Fibroblast of the aortic adventitia (primary cell): ENCODE measurements around the gene CABLES1. TPM values are rescaled to one million over a fixed set of nuclear protein-coding genes. Genes with fewer than 3 reads are reported as not detected.
"Not testable (repeated sequence)": the region's sequence is repeated elsewhere in the genome, so short reads cannot be mapped to it uniquely, and the experiment has no call there.

Experiments used
- DNase-seq: peaks from one replicate; pipeline ENCODE4 v3.0.0-alpha.2; 2010; ENCODE audit warnings: low read depth
- H3K4me3 ChIP-seq: 2 replicates; pipeline ENCODE4 v1.5.1; 2011; ENCODE audit warnings: low read depth, mild to moderate bottlenecking, control low read depth, low read length, moderate library complexity
- total RNA-seq: library from RNA; depleted of rRNA; stranded (reverse); fragments of >200 nt; gene quantifications from 2 replicates; pipeline ENCODE4 v1.2.3, GENCODE V29; 2012; ENCODE audit warnings: low replicate concordance
- TF ChIP-seq, protein P1 (sequence below): IDR thresholded peaks from 2 replicates; pipeline ENCODE4 v1.5.1; 2011; ENCODE audit warnings: mild to moderate bottlenecking, low read length, control low read depth, inconsistent platforms; ENCODE audit not compliant: insufficient read depth

CABLES1 gene
- total RNA-seq, 1 donor = 7.4 TPM

DNA sequence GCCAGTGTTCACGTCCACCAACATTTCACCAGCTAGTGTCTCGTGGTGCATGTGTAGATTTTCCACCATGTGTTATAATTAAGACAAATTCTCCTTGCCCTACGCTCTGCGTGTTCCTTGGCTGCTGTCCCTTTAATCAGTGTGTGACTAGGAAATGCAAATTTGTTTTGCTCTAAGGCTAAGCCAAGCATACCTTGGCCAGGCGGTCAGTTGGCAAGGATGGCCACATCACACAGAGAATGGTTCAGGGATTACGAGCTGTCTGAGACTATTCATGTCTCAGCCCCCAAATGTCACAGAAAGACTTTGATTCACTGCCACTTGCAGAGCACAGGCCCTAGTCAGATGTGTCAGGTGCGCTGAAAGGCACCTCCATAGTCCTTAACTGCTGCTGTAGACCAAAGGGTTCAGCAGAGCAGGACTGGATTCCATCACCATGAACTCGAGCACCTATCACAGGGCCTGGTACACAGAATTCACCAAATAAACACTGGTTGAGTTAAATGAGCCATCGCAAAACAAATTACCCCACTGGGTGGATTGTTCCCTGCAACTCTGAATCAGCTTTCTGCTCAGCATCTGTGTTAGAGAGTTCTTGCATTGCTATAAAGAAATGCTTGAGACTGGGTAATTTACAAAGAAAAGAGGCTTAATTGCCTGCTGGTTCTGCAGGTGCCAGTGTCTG is 128.4 kb downstream of the CABLES1 start:
- TF ChIP-seq, protein P1, sequence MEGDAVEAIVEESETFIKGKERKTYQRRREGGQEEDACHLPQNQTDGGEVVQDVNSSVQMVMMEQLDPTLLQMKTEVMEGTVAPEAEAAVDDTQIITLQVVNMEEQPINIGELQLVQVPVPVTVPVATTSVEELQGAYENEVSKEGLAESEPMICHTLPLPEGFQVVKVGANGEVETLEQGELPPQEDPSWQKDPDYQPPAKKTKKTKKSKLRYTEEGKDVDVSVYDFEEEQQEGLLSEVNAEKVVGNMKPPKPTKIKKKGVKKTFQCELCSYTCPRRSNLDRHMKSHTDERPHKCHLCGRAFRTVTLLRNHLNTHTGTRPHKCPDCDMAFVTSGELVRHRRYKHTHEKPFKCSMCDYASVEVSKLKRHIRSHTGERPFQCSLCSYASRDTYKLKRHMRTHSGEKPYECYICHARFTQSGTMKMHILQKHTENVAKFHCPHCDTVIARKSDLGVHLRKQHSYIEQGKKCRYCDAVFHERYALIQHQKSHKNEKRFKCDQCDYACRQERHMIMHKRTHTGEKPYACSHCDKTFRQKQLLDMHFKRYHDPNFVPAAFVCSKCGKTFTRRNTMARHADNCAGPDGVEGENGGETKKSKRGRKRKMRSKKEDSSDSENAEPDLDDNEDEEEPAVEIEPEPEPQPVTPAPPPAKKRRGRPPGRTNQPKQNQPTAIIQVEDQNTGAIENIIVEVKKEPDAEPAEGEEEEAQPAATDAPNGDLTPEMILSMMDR = no peak
- DNase-seq = no peak
- no peak overlapping the region for H3K4me3 ChIP-seq

DNA sequence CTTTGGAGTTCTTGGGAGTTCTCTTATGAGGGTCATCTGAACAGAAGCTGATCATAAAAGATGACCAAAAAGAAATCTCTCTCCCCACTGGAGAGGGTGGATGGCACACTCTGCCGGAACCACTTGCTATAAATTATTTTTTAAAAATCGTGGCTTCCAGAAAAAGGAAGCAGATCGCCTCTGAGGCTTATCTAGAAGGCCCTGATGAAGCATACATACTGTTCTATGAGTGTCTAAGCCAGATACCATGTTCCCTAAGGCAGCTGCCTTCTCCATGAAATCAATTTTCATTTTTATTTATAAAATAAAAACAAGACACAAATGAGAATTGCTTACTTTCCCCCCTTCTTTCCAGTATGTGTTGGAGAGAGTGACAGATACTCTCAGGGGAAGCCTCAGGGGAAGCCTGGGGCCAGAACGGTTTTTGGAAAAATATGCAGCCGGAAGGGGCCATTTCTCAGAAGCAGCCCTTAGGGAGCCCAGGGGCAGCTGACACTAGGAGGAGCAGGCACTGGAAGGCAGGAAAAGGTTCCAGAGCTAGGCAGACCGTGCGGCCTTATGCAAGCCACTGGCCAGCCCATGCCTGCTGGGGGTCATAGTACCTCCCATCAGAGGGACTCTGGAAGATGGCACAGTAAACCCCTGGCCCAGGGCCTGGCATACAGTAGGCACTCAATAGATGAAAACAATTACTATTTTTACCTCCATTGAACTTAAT is 130.6 kb downstream of the CABLES1 start:
- no peak for DNase-seq
- H3K4me3 ChIP-seq = no peak overlapping the region
- TF ChIP-seq, protein P1 = no peak

DNA sequence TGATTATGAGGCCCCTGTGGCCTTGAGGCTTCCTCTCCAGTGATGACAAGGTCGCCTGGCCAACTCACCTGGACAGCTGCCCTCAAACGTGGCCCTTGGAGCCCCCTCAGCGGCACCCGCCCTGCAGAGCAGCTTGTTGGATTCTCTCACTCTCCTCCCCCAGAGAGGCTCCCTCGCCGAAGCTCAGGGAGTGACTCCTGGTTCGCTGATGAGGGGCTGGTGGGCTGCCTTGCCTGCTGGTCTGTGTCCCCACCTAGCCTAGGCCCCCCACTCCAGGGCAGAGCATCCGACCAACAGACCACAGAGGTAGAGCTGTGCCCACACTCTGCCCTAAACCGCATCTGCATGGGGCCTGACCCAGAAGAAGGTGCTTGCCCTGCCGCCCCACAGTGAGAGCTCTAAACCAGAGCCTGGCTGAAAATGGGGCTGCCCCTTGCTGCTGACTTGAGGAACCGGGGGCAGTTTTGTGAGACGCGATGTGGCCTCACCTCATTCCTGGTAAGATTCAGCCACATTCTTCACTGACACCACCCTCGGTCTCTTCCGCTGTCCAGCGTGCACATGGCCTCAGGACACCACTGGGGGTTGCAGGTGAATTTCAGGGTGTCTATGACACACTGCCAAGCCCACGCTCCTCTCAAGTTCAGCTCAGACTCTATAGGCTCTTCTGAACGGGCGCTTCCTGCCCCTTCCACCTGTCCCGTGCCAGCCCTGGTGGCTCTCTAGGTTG is 131.6 kb downstream of the CABLES1 start:
- DNase-seq = no peak
- TF ChIP-seq, protein P1 = no peak
- no peak overlapping the region for H3K4me3 ChIP-seq

DNA sequence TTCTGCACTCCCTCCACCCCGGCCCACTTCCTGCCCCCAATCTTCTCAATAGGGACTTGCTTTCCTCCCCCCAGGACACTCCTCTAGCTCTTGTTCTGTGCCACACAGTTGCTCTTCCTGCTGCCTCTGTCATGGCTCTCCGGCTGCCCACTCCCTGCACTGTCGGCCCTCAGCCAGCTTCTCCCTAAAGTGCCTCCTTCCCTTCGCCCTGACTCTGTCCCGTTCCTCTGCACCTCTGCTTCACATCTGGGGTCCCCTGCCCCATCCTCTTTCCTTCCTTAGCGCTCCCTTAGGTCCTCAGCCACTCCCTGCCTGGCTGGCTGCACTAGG is 132.1 kb downstream of the CABLES1 start:
- DNase-seq = no peak
- TF ChIP-seq, protein P1 = no peak
- H3K4me3 ChIP-seq = no peak overlapping the region

DNA sequence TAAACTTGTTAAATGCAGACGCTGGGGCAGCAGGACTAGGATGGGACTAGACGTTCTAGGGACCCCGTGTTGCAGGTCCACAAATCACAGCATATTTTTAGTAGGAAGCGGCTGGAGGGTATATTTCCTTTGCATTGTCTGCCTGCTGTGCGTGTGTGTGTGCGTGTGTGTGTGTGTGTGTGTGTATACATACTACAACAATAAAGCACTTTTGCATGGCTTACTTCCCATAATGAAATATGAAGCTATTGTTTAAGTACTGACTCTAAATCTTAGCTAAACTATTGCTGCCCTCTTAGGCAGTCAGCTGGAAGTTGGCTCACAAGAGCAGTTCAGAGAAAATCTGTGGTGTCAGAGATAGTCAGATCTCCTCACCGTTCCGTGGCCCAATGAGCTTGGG is 133.4 kb downstream of the CABLES1 start:
- DNase-seq = no peak

DNA sequence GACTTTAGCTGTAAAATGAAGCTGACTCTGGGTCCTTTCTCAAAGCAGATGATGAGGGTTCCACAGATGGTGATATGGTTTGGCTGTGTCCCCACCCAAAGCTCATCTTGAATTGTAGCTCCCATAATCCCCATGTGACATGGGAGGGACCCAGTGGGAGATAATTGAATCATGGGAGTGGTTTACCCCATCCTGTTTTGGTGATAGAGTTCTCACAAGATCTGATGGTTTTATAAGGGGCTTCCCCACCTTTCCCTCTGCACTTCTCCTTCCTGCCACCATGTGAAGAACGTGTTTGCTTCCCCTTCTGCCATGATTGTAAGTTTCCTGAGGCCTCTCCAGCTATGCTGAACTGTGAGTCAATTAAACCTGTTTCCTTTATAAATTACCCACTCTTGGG is 133.8 kb downstream of the CABLES1 start:
- not testable (repeated sequence) for H3K4me3 ChIP-seq, DNase-seq

More for the DNA sequence above, 133.4 kb downstream of the CABLES1 start:
- TF ChIP-seq, protein P1 = no peak
- H3K4me3 ChIP-seq = no peak overlapping the region

DNA sequence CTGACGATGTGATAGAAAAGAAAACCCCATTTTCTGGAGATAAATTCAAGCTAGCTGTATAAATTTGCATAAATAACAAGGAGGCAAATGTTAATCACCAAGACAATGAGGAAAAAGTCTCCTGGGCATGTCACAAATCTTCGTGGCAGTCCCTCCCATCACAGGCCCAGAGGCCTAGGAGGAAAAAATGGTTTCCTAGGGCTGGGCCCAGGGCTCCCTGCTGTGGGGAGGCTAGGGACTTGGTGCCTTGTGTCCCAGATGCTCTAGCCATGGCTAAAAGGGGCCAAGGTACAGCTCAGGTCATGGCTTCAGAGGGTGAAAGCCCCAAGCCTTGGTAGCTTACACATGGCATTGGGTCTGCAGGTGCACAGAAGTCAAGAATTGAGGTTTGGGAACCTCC is 134.6 kb downstream of the CABLES1 start:
- H3K4me3 ChIP-seq = no peak overlapping the region
- DNase-seq = no peak
- TF ChIP-seq, protein P1 = no peak
